Stimulated activated CD4-positive, alpha-beta T cell treated with anti-CD3 and anti-CD28 coated beads, Interleukin-1b, Interleukin-23, amount 100 ng/mL, for 1 hour (primary cell): ENCODE measurements around the gene CCL22.

ENCODE experiments used
- DNase-seq, 2 donors: peaks; one replicate each; pipeline ENCODE4 v3.0.0-alpha.2; 2020; ENCODE audit warnings: low read depth in 2 of 2

The CCL22 gene

GRCh38 chr16:57376313-57376818 lies 17.8 kb downstream of the CCL22 start:
- no peak for DNase-seq

- DNase-seq, result no peak
Measured at GRCh38 chr16:57377080-57377841, 18.7 kb downstream of the CCL22 start.

GRCh38 chr16:57379579-57379978 lies 21.0 kb downstream of the CCL22 start:
- DNase-seq, result no peak

- DNase-seq, result no peak
Measured at GRCh38 chr16:57380671-57381462, 22.3 kb downstream of the CCL22 start.

- no peak for DNase-seq
Measured at GRCh38 chr16:57381791-57382534, 23.4 kb downstream of the CCL22 start.

- DNase-seq, result no peak
Measured at GRCh38 chr16:57382535-57383275, 24.1 kb downstream of the CCL22 start.

- DNase-seq, result no peak
Measured at GRCh38 chr16:57383276-57384247, 25.0 kb downstream of the CCL22 start.

- no peak for DNase-seq
Measured at GRCh38 chr16:57384248-57385070, 25.9 kb downstream of the CCL22 start.

GRCh38 chr16:57385083-57385482 lies 26.5 kb downstream of the CCL22 start:
- DNase-seq, result no peak

- DNase-seq, result no peak
Measured at GRCh38 chr16:57386381-57386951, 27.9 kb downstream of the CCL22 start.

GRCh38 chr16:57387598-57388354 lies 29.2 kb downstream of the CCL22 start:
- DNase-seq, result no peak

GRCh38 chr16:57388359-57389086 lies 29.9 kb downstream of the CCL22 start:
- no peak for DNase-seq

- no peak for DNase-seq
Measured at GRCh38 chr16:57389087-57389468, 30.5 kb downstream of the CCL22 start.

GRCh38 chr16:57390636-57391295 lies 32.2 kb downstream of the CCL22 start:
- DNase-seq, result no peak

GRCh38 chr16:57391300-57391699 lies 32.7 kb downstream of the CCL22 start:
- DNase-seq, result no peak

- DNase-seq, result no peak
Measured at GRCh38 chr16:57391708-57392107, 33.1 kb downstream of the CCL22 start.

- DNase-seq, result no peak
Measured at GRCh38 chr16:57392694-57393093, 34.1 kb downstream of the CCL22 start.
